PC-9 (cell line): ENCODE results near the gene LRMDA. TPM values are rescaled to one million over a fixed set of nuclear protein-coding genes. Genes with fewer than 3 reads are reported as not detected.
"Not testable (repeated sequence)": the region's sequence is repeated elsewhere in the genome, so short reads cannot be mapped to it uniquely, and the experiment has no call there.

Experiments
- BruUV-seq: library from RNA; stranded (reverse); fragments of 400-500 nt; replicated peaks from 2 replicates; lab custom pipeline; 2021; lab: Mats Ljungman, UMichigan
- CTCF ChIA-PET: fragments of 300-600 bp; sonication (Branson Sonifier 250); formaldehyde crosslinking; loops from one replicate; lab custom pipeline; 2022; ENCODE audit warnings: antibody characterized with exemption; lab: Charles Lee
- POLR2A ChIA-PET: fragments of 300-600 bp; sonication (Branson Sonifier 250); formaldehyde crosslinking; loops from one replicate; lab custom pipeline; 2022; ENCODE audit warnings: antibody characterized with exemption; ENCODE audit not compliant: unreplicated experiment; lab: Charles Lee
- DNase-seq, 2 experiments: peaks; one replicate each; pipeline versions ENCODE4 v3.0.0 to v3.0.0-alpha.2; 2015 to 2022; ENCODE audit warnings: mixed read lengths in 1 of 2
- H2AFZ ChIP-seq: fragments of 200-600 bp; sonication (generic); 2 replicates; pipeline ENCODE4 v1.8.1; 2017; ENCODE audit warnings: antibody characterized with exemption
- H3F3A ChIP-seq: fragments of 200-600 bp; sonication (generic); 2 replicates; pipeline ENCODE4 v1.8.1; 2017; ENCODE audit warnings: antibody characterized with exemption, mild to moderate bottlenecking, low read depth; ENCODE audit not compliant: insufficient read depth
- H3K27ac ChIP-seq: fragments of 200-600 bp; sonication (generic); 2 replicates; pipeline ENCODE4 v1.6.1; 2016; ENCODE audit warnings: mixed run types
- H3K27me3 ChIP-seq: fragments of 200-600 bp; sonication (generic); 2 replicates; pipeline ENCODE4 v1.6.1; 2016; ENCODE audit warnings: low read depth, mixed run types; ENCODE audit not compliant: insufficient read depth
- H3K36me3 ChIP-seq: fragments of 200-600 bp; sonication (generic); 2 replicates; pipeline ENCODE4 v1.6.1; 2016; ENCODE audit warnings: low read depth, mixed run types
- H3K4me1 ChIP-seq: fragments of 200-600 bp; sonication (generic); replicated peaks from 2 replicates; pipeline ENCODE4 v1.6.1; 2016; ENCODE audit warnings: mixed run types; ENCODE audit not compliant: insufficient read depth
- H3K4me2 ChIP-seq: fragments of 200-600 bp; sonication (generic); 2 replicates; pipeline ENCODE4 v1.6.1; 2017; ENCODE audit warnings: mixed run types
- H3K4me3 ChIP-seq: fragments of 200-600 bp; sonication (generic); 2 replicates; pipeline ENCODE4 v1.6.1; 2016; ENCODE audit warnings: mixed run types
- H3K79me2 ChIP-seq: fragments of 200-600 bp; sonication (generic); 2 replicates; pipeline ENCODE4 v1.6.1; 2017; ENCODE audit warnings: low read depth, mixed run types
- H3K9me2 ChIP-seq: fragments of 200-600 bp; sonication (generic); 2 replicates; pipeline ENCODE4 v1.8.1; 2017; ENCODE audit warnings: mild to moderate bottlenecking; ENCODE audit not compliant: insufficient read depth
- H3K9me3 ChIP-seq: fragments of 200-600 bp; sonication (generic); 2 replicates; pipeline ENCODE4 v1.8.1; 2016; ENCODE audit warnings: low read depth; ENCODE audit not compliant: insufficient read depth
- H4K20me1 ChIP-seq: fragments of 200-600 bp; sonication (generic); 2 replicates; pipeline ENCODE4 v1.8.1; 2017; ENCODE audit not compliant: insufficient read depth
- CTCF ChIP-seq: fragments of 200-600 bp; sonication (generic); conservative IDR thresholded peaks from 2 replicates; pipeline ENCODE4 v1.6.1; 2017; ENCODE audit warnings: mixed run types, antibody characterized with exemption, mild to moderate bottlenecking, moderate library complexity
- EZH2 ChIP-seq: fragments of 200-600 bp; sonication (generic); IDR thresholded peaks from 2 replicates; pipeline ENCODE4 v1.8.0; 2017; ENCODE audit warnings: antibody characterized with exemption, low read depth
- intact Hi-C: fragments of 100-400 bp; cut with micrococcal nuclease; formaldehyde crosslinking; loops from one replicate; pipeline ENCODE4 v1.10.0; 2022; ENCODE audit not compliant: unreplicated experiment
- total RNA-seq: library from RNA; stranded (reverse); gene quantifications from 2 replicates; pipeline ENCODE4 v1.2.3, GENCODE V29; 2021

The LRMDA gene
- total RNA-seq, 1 experiment from 2014 or later: not detected

GRCh38 chr10:76141376-76141775 lies 710.0 kb downstream of the LRMDA start:
- Histone ChIP-seq H3K9me3 (no peaks in the 10 kb centered on the region), H3F3A (no peaks in the 10 kb centered on the region), H3K79me2 (no peaks in the 10 kb centered on the region), H3K9me2 (no peaks in the 10 kb centered on the region), H4K20me1 (no peaks in the 10 kb centered on the region), H3K36me3 (no peaks in the 10 kb centered on the region), H3K27ac (no peak overlapping the region), H3K4me1 (no peaks in the 10 kb centered on the region), H2AFZ (no peak overlapping the region), H3K4me2 (no peak overlapping the region), H3K27me3 (no peaks in the 10 kb centered on the region), H3K4me3 (no peak overlapping the region)
- ChIA-PET CTCF (no interaction called here), POLR2A (no interaction called here)
- no TSS peak for BruUV-seq
- TF ChIP-seq CTCF (no peak), EZH2 (no peak)
- DNase-seq: no peak
- intact Hi-C loops: no loop called here

GRCh38 chr10:76148217-76148616 lies 716.8 kb downstream of the LRMDA start:
- H3K9me3 ChIP-seq, POLR2A ChIA-PET, H3K4me3 ChIP-seq: not testable (repeated sequence)

DNA sequence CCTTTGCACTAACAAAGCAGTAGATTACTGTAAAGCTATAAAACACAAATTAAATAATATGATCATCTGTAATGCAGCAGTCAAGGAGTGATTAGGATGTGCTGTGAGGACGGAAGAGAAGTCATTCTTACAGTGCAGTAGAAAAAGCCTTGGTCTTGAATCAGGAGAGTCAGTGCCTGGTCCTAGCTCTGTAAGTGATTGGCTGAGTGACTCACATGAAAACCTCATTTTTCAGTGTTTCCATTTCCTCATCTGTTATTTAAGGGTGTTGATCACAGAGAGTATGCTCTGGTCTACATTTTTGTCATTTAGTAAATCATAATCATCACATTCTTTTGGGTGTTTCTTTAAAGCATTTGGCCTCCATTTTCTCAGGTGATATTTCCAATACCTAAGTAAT lies 717.8 kb downstream of the LRMDA start:
- intact Hi-C loops: no loop called here
- no peaks in the 10 kb centered on the region for H3K27me3 ChIP-seq
- H3K4me3 ChIP-seq: no peak overlapping the region
- no peaks in the 10 kb centered on the region for H3K79me2 ChIP-seq
- H3K36me3 ChIP-seq: no peaks in the 10 kb centered on the region
- ChIA-PET POLR2A (no interaction called here), CTCF (no interaction called here)
- H3K9me3 ChIP-seq: no peaks in the 10 kb centered on the region
- H2AFZ ChIP-seq: no peak overlapping the region
- no peak for TF ChIP-seq EZH2
- no peak for TF ChIP-seq CTCF
- H3K4me2 ChIP-seq: no peak overlapping the region
- no peak for DNase-seq
- H3K9me2 ChIP-seq: no peaks in the 10 kb centered on the region
- no peaks in the 10 kb centered on the region for H4K20me1 ChIP-seq
- no TSS peak for BruUV-seq
- no peaks in the 10 kb centered on the region for H3F3A ChIP-seq
- H3K4me1 ChIP-seq: no peaks in the 10 kb centered on the region
- H3K27ac ChIP-seq: no peak overlapping the region

More at GRCh38 chr10:76148217-76148616, 716.8 kb downstream of the LRMDA start:
- H3K27me3 ChIP-seq, H3K4me1 ChIP-seq, H2AFZ ChIP-seq, H3K36me3 ChIP-seq, BruUV-seq, DNase-seq, H4K20me1 ChIP-seq, H3K27ac ChIP-seq, H3K79me2 ChIP-seq, H3K9me2 ChIP-seq, CTCF ChIA-PET, intact Hi-C loops, H3K4me2 ChIP-seq, H3F3A ChIP-seq: not testable (repeated sequence)

GRCh38 chr10:76149602-76150138 lies 718.2 kb downstream of the LRMDA start:
- Histone ChIP-seq H3K27me3 (no peaks in the 10 kb centered on the region), H4K20me1 (no peaks in the 10 kb centered on the region), H3K36me3 (no peaks in the 10 kb centered on the region), H3K9me2 (no peaks in the 10 kb centered on the region), H3F3A (no peaks in the 10 kb centered on the region), H3K4me3 (no peak overlapping the region), H3K4me2 (no peak overlapping the region), H3K79me2 (no peaks in the 10 kb centered on the region), H2AFZ (no peak overlapping the region), H3K4me1 (no peaks in the 10 kb centered on the region), H3K27ac (no peak overlapping the region), H3K9me3 (no peaks in the 10 kb centered on the region)
- TF ChIP-seq CTCF: no peak
- TF ChIP-seq EZH2: no peak
- ChIA-PET POLR2A (no interaction called here), CTCF (no interaction called here)
- DNase-seq: no peak
- intact Hi-C loops: no loop called here
- no TSS peak for BruUV-seq
